D721Med (cell line): ENCODE results near the gene WDR74.
"Not testable (repeated sequence)": the region's sequence is repeated elsewhere in the genome, so short reads cannot be mapped to it uniquely, and the experiment has no call there.

ENCODE experiments used
- DNase-seq: peaks from one replicate; pipeline ENCODE4 v3.0.0; 2011; ENCODE audit warnings: low spot score; ENCODE audit not compliant: insufficient read length
- FAIRE-seq: peaks from 2 replicates; lab custom pipeline; 2011; peaks lifted over from hg19 to GRCh38; lab: Jason Lieb, UNC
- TF ChIP-seq, protein P1 (sequence below): IDR thresholded peaks from 2 replicates; pipeline ENCODE4 v1.5.1; 2012; ENCODE audit warnings: mild to moderate bottlenecking, control low read depth; ENCODE audit not compliant: insufficient read depth; ENCODE audit errors: missing control alignments

WDR74 gene

DNA sequence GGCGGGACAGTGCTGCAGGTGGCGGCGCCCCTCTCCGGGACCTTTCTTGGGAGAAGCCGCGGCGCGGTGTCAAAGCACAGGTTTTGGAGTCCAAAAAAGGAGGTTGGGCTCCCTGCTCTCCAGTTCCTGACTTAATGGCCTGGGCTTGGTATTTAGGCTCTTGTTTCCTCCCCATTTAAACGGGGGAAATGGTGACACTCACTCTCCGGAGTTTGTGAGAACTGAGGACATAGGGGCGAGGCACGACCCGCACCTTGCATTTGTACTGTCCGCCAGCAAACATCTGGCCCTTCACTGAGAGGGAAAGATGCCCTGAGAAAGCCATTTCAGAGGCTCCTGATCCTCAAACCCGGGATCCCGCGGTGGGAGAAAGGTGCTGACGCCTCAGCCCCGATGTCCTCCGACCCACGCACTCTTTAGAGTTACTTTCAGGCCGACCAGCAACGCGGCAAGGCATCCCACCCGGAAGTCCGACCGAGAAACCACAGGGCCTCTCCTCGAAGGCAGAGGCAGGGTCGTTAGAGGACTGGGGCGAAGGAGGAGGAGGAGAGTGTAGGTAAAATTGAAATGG is 2.9 kb upstream of the WDR74 start:
- DNase-seq (no peak), FAIRE-seq (no peak)
- TF ChIP-seq, protein P1, sequence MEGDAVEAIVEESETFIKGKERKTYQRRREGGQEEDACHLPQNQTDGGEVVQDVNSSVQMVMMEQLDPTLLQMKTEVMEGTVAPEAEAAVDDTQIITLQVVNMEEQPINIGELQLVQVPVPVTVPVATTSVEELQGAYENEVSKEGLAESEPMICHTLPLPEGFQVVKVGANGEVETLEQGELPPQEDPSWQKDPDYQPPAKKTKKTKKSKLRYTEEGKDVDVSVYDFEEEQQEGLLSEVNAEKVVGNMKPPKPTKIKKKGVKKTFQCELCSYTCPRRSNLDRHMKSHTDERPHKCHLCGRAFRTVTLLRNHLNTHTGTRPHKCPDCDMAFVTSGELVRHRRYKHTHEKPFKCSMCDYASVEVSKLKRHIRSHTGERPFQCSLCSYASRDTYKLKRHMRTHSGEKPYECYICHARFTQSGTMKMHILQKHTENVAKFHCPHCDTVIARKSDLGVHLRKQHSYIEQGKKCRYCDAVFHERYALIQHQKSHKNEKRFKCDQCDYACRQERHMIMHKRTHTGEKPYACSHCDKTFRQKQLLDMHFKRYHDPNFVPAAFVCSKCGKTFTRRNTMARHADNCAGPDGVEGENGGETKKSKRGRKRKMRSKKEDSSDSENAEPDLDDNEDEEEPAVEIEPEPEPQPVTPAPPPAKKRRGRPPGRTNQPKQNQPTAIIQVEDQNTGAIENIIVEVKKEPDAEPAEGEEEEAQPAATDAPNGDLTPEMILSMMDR, result peak; percentile 7

DNA sequence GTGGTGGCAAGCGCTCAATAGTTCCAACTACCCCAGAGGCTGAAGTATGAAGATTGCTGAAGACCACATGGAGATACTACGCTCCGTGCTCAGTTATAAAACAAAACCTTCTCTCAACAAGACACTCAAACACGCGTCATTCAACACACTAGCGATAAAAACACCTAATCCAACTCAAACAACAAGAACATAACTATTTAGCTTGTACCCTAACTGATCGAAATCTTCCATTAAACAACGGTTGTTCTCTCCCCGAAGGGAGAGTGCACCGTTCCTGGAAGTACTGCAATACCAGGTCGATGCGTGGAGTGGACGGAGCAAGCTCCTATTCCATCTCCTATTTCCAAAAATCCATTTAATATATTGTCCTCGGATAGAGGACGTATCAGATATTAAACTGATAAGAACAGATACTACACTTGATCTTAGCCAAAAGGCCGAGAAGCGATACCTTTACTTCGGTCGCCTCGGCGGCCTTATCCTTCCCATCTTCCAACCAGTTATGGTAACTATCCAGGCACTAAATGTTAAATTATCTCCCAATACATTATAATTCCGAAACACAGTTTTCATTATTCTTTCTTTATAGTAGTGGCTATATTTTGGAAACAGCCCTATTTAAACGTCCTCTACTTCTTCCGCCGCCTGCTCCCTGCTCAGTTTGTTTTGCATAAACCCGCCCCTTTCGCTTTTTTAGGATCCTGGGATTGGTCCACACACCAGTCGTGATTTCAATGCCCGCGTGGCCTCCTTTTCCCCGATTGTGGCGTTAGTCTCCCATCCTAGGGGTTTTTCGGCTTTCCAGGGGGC is 2.2 kb upstream of the WDR74 start:
- FAIRE-seq (peak; percentile 99), DNase-seq (peak; percentile 79)
- TF ChIP-seq, protein P1, result no peak

DNA sequence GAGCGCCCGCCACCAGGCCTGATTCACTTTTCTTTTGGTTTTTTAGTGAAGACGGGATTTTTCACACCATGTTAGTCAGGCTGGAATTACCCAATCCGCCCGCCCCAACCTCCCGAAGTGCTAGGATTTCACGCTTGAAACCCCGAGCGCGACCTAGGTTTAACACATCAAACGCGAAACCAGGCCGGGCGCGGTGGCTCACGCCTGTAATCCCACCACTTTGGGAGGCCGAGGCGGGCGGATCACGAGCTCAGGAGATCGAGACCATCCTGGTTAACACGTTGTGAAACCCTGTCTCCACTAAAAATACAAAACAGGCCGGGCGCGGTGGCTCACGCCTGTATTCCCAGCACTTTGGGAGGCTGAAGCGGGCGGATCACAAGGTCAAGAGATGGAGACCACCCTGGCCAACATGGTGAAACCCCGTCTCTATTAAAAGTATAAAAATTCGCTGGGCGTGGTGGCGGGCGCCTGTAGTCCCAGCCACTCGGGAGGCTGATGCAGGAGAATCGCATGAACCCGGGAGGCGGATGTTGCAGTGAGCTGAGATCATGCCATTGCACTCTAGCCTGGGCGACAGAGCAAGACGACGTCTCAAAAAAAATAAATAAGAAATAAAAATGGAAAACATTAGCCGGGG is 1.5 kb upstream of the WDR74 start:
- not testable (repeated sequence) for FAIRE-seq, DNase-seq

DNA sequence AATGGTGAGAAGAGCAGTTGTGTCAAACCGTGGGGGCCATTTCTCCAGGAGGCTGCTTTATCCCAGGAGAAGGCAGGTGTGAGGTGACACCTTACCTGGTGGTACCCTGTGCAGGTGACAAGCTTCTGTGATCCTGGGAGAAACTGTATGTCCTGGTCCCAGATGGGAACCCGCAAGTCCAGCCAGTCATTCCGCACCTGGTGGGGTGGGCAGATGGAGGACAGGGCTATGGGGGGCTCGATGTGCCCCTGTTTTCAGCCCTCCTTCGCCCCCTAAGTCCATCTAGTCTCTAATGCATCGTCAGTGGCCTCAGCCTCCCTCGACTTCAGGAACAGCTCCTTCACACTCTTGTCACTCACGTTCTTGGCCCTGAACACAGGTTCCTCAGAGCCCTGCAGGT is 4.1 kb downstream of the WDR74 start:
- DNase-seq (no peak), FAIRE-seq (no peak)
- TF ChIP-seq, protein P1, result no peak

DNA sequence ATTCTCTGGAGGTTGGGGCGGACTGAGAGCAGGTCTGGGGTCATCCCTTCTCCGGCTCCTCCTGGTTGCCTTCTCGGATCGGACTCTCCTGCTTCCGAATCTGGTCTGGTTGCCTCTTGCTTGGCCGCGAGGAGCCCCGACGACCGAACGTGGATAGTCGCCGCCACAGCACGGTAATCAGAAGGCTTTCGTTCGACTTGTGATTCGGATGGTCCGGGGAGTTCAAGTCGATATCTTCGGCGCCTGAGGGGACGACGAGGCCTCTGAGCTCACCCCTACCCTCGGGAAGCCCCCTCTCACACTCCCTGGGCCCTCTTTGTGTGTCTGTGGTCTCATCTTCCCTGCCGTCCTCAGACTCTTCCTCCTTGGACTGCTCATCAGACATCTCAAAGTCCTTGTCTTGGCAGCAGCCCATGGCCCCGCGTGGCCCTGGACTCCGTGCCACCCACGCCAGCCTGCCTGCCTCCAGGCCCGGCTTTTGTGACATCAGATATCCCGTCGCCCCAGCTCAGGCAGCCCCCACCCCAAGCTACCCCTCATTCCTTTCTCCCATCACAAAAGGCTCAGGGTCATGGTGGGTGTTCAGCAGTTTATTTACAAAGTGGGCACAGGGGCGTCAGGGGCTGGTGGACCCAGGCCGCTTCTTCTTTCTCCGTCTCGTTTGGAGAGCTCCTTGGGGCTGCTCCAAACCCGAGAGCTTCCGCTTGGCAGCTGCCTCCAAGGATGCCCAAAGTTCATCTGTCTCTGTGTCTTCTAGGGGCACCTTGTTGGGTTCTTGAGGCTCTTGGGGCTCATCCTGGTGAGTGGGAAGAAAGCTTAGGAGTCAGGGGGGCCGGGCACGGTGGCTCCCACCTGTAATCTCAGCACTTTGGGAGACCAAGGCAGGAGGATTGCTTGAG is 6.8 kb downstream of the WDR74 start, which contains the start of gene TEX54:
TEX54 (minus strand) TSS at position 506 of the 899 bp plus-strand sequence.
- FAIRE-seq (no peak), DNase-seq (no peak)
- TF ChIP-seq, protein P1, result no peak

DNA sequence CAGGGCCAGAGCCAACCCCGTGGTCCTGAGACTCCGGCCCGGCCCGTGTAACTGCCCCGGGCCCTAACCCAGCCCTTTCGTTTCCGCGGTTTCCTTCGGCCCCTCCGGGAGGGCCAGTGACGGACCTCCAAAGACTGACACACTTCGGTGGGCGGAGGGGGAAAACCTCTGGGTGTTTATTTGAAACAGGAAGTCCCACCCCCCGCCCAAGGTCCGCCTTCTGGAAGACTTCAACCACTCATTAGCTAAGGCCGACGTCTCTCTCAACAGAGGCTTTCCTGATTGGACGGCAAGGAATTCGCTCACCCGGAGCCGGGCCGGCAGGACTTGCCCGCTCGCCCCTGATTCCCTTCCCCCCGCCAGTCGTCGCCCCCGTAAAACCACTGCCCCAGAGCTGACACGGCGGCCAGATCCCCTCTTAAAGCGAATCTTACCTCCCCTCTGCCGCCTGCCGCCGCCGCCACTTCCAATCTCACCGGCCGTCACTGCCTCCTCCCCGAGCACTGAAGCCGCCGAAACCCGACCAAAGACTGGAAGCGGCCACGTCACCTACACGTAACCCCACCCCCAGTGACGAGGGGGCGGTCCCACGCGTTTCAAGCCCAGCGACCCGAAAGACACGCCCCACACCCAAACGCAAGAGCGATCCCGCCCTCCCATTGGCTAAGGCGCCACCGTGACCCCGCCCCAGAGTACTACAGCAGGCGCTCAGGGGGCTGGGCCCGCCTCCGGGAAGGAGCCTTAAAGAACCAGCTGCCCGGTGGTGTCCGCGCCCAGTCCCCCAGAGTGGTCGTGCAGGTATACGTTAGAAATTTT is 7.7 kb downstream of the WDR74 start, which contains the start of gene STX5:
STX5 (minus strand) TSS at position 532 of the 816 bp plus-strand sequence. CDS start 808 bp downstream, outside the sequence.
- TF ChIP-seq, protein P1, result no peak
- DNase-seq, result peak; percentile 96
- FAIRE-seq, result no peak
